C4-2B (cell line): Measurements from ENCODE around the gene PSMA3.
A peak's percentile ranks its signal among the peaks of the same experiment; 100 is the strongest.

Experiments
- ZFX ChIP-seq: fragments of 450-650 bp; IDR thresholded peaks from 2 replicates; pipeline ENCODE4 v1.6.1; 2017
- TF ChIP-seq, protein P1 (sequence below): fragments of 450-650 bp; conservative IDR thresholded peaks from 2 replicates; pipeline ENCODE4 v1.5.1; 2017; ENCODE audit warnings: mild to moderate bottlenecking

DNA sequence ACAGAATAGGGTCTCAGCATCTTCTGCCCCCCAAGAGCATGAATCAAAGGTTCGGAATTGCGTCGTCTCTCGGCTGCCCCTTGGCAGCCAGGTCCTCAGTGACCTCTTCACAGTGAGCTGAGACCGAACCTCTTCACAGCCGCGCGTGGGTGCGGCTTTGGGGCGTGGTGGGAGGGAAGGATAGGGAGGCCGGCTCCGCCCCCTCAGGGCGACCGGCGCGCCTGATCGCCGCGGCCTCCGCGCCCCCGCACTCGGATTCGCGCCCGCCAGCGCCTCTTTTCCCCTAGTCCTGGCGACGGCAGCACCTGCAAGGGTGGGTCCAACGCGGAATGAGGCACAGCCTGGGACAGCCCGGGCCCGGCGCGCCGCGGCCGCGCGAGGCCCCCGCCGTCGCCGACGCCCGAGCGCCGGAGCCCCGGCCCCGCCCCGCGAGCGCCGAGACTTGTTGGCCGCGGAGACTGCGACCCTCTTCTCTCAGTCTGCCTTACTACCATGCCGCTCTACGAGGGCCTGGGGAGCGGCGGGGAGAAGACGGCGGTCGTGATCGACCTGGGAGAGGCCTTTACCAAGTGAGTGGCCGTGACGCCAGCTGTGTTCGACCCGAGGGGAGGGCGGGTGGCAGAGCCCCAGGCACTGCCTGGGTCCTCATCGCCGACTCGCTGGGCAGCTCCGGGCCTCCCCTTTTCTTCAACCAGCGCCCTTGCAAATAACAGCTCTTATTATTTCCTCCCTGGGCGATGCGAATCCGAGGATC lies 44.7 kb upstream of the PSMA3 start, which contains the start of gene ACTR10:
- TF ChIP-seq, protein P1, sequence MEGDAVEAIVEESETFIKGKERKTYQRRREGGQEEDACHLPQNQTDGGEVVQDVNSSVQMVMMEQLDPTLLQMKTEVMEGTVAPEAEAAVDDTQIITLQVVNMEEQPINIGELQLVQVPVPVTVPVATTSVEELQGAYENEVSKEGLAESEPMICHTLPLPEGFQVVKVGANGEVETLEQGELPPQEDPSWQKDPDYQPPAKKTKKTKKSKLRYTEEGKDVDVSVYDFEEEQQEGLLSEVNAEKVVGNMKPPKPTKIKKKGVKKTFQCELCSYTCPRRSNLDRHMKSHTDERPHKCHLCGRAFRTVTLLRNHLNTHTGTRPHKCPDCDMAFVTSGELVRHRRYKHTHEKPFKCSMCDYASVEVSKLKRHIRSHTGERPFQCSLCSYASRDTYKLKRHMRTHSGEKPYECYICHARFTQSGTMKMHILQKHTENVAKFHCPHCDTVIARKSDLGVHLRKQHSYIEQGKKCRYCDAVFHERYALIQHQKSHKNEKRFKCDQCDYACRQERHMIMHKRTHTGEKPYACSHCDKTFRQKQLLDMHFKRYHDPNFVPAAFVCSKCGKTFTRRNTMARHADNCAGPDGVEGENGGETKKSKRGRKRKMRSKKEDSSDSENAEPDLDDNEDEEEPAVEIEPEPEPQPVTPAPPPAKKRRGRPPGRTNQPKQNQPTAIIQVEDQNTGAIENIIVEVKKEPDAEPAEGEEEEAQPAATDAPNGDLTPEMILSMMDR = no peak
- TF ChIP-seq ZFX = peak; percentile 64
